Measurements from ENCODE around the gene RYK.

Gene RYK

GRCh38 chr3:134279466-134279865 lies 28.8 kb upstream of the RYK start:
- TF ChIP-seq NFIC (IDR thresholded peaks at IDR 0.05) (peak; percentile 26; the same call in 1 of the 2 replicates), CREB1 (IDR thresholded peaks at IDR 0.05; ENCODE audit: low read depth) (no peak)

GRCh38 chr3:134277066-134277660 lies 26.5 kb upstream of the RYK start:
- TF ChIP-seq MAX (IDR thresholded peaks at IDR 0.05) = no peak
- TF ChIP-seq EP300 (IDR thresholded peaks at IDR 0.05; ENCODE audit: borderline replicate concordance) = no peak
- no peak for TF ChIP-seq USF1 (IDR thresholded peaks at IDR 0.05)
- no peak for TF ChIP-seq TAF1 (IDR thresholded peaks at IDR 0.05; ENCODE audit: low read depth)
- TF ChIP-seq RAD21 (IDR thresholded peaks at IDR 0.05; ENCODE audit: low read depth) = no peak
- no peak for TF ChIP-seq YY1 (IDR thresholded peaks at IDR 0.05; ENCODE audit: low read depth)
- no peak for TF ChIP-seq CREB1 (IDR thresholded peaks at IDR 0.05; ENCODE audit: low read depth)
- TF ChIP-seq TEAD4 (IDR thresholded peaks at IDR 0.05) = no peak
- TF ChIP-seq CEBPB (IDR thresholded peaks at IDR 0.05) = no peak
- no peak for TF ChIP-seq FOXM1 (IDR thresholded peaks at IDR 0.05; ENCODE audit: borderline replicate concordance, low read depth)
- no peak for TF ChIP-seq REST (IDR thresholded peaks at IDR 0.05; ENCODE audit: low read depth)
- no peak for TF ChIP-seq ZBTB7A (IDR thresholded peaks at IDR 0.05; ENCODE audit: low read depth)
- no peak for TF ChIP-seq TCF12 (IDR thresholded peaks at IDR 0.05; ENCODE audit: low read depth)
- no peak for TF ChIP-seq EGR1 (IDR thresholded peaks at IDR 0.05)
- no peak for TF ChIP-seq NFIC (IDR thresholded peaks at IDR 0.05)

- no peak for TF ChIP-seq REST (IDR thresholded peaks at IDR 0.05; ENCODE audit: low read depth)
- TF ChIP-seq RAD21 (IDR thresholded peaks at IDR 0.05; ENCODE audit: low read depth) = no peak
- TF ChIP-seq NFIC (IDR thresholded peaks at IDR 0.05) = no peak
- TF ChIP-seq TEAD4 (IDR thresholded peaks at IDR 0.05) = no peak
- TF ChIP-seq EP300 (IDR thresholded peaks at IDR 0.05; ENCODE audit: borderline replicate concordance) = no peak
- TF ChIP-seq CREB1 (IDR thresholded peaks at IDR 0.05; ENCODE audit: low read depth) = no peak
- no peak for TF ChIP-seq YY1 (IDR thresholded peaks at IDR 0.05; ENCODE audit: low read depth)
- no peak for TF ChIP-seq MAX (IDR thresholded peaks at IDR 0.05)
- no peak for TF ChIP-seq EGR1 (IDR thresholded peaks at IDR 0.05)
- no peak for TF ChIP-seq TAF1 (IDR thresholded peaks at IDR 0.05; ENCODE audit: low read depth)
- TF ChIP-seq TCF12 (IDR thresholded peaks at IDR 0.05; ENCODE audit: low read depth) = no peak
- no peak for TF ChIP-seq USF1 (IDR thresholded peaks at IDR 0.05)
- no peak for TF ChIP-seq FOXM1 (IDR thresholded peaks at IDR 0.05; ENCODE audit: borderline replicate concordance, low read depth)
- TF ChIP-seq CEBPB (IDR thresholded peaks at IDR 0.05) = no peak
- no peak for TF ChIP-seq ZBTB7A (IDR thresholded peaks at IDR 0.05; ENCODE audit: low read depth)
Measured at GRCh38 chr3:134276086-134276485, 25.4 kb upstream of the RYK start.

GRCh38 chr3:134274571-134274970 lies 23.9 kb upstream of the RYK start:
- TF ChIP-seq YY1 (IDR thresholded peaks at IDR 0.05; ENCODE audit: low read depth) (no peak), TAF1 (IDR thresholded peaks at IDR 0.05; ENCODE audit: low read depth) (no peak), TCF12 (IDR thresholded peaks at IDR 0.05; ENCODE audit: low read depth) (no peak), EP300 (IDR thresholded peaks at IDR 0.05; ENCODE audit: borderline replicate concordance) (no peak), FOXM1 (IDR thresholded peaks at IDR 0.05; ENCODE audit: borderline replicate concordance, low read depth) (no peak), REST (IDR thresholded peaks at IDR 0.05; ENCODE audit: low read depth) (no peak), ZBTB7A (IDR thresholded peaks at IDR 0.05; ENCODE audit: low read depth) (no peak), NFIC (IDR thresholded peaks at IDR 0.05) (no peak), CEBPB (IDR thresholded peaks at IDR 0.05) (no peak), CREB1 (IDR thresholded peaks at IDR 0.05; ENCODE audit: low read depth) (no peak), USF1 (IDR thresholded peaks at IDR 0.05) (no peak), MAX (IDR thresholded peaks at IDR 0.05) (no peak), RAD21 (IDR thresholded peaks at IDR 0.05; ENCODE audit: low read depth) (no peak), EGR1 (IDR thresholded peaks at IDR 0.05) (no peak)

Measured in Ishikawa (cell line).